GM12864 (cell line): ENCODE results near the gene AURKAIP1.
A peak's percentile ranks its signal among the peaks of the same experiment; 100 is the strongest.

ENCODE experiments used
- DNase-seq: peaks from one replicate; pipeline ENCODE4 v3.0.0-alpha.2; 2011; ENCODE audit warnings: low read depth
- H3K4me3 ChIP-seq: 2 replicates; pipeline ENCODE4 v1.5.1; 2011; ENCODE audit warnings: mild to moderate bottlenecking, low read depth, low read length, control low read depth
- TF ChIP-seq, protein P1 (sequence below): IDR thresholded peaks from 2 replicates; pipeline ENCODE4 v1.5.1; 2011; ENCODE audit warnings: low read depth, mild to moderate bottlenecking, moderate library complexity, low read length, control low read depth, inconsistent platforms; ENCODE audit errors: missing control alignments

The AURKAIP1 gene

DNA sequence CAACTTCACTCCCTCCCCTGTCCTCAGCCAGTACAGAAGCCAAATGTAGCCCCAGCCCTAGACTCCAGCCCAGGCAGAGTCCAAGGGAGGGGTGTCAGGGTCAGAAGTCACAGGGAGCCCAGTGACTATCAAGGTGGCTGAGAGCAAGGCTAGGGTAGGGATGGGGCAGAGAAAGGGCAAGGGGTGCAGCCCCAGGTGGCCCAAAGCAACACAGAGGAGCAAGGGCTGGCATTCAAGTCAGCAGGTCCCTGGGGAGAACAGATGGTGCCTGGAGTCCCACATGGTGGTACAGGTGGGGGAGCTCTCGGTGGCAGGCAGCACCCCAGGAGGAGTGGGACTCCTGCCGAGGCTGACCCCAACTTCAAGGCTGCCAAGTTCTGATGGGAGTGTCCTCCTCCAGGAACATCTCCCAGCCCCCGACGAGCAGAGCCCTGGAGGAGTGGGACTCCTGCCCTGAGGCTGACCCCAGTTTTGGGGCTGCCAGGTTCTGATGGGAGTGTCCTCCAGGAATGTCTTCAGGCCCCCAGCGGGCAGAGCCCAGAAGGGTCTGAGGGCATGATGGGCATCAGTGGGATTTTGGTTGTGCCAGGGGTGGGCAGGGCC, 22.1 kb downstream of the AURKAIP1 start:
- DNase-seq = no peak
- no peak overlapping the region for H3K4me3 ChIP-seq
- TF ChIP-seq, protein P1, sequence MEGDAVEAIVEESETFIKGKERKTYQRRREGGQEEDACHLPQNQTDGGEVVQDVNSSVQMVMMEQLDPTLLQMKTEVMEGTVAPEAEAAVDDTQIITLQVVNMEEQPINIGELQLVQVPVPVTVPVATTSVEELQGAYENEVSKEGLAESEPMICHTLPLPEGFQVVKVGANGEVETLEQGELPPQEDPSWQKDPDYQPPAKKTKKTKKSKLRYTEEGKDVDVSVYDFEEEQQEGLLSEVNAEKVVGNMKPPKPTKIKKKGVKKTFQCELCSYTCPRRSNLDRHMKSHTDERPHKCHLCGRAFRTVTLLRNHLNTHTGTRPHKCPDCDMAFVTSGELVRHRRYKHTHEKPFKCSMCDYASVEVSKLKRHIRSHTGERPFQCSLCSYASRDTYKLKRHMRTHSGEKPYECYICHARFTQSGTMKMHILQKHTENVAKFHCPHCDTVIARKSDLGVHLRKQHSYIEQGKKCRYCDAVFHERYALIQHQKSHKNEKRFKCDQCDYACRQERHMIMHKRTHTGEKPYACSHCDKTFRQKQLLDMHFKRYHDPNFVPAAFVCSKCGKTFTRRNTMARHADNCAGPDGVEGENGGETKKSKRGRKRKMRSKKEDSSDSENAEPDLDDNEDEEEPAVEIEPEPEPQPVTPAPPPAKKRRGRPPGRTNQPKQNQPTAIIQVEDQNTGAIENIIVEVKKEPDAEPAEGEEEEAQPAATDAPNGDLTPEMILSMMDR = no peak

DNA sequence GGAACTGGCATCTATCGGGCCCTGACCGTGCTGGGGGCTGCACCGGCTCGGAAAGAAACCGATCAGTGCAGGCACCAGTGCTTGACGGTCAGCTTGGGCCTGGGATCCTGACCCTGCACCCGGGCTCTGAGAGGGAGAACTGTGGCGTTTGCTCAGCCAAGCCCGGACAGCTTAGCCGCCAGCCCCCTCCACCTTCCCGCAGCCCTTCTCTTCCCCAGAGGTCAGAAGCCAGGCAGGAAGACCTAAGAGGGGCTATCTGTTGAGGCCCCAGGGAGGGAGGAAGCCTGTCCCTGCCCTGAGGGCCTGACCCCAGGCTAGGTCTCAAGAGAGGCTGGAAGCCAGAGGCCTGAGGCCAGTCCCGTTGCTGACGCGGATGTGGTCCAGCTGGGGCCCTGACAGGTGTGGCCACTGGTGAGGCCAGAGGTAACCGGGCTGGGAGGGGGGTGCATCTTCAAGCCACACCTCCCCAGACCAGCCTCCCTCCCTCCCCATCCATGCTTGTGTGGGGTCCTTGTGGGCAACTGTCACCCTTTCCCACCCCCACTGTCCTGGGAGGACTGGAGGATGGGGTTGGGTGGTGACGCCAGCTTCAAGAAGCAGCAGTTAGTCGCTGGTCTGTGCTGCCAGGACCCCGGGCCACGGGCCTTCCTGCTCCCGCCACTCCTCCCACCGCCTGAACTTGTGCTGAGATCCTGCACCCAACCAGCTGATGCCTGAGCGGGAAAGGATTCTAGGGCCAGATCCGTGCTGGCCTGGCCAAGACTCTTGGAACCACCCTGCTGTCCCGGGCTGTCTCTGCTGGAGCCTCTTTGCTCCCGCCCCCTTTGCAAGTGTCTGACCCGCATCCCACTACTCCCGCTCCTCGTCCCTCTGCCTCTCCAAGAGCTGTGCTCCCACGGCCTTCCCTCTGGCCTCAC, 23.2 kb downstream of the AURKAIP1 start:
- TF ChIP-seq, protein P1 = no peak
- DNase-seq = no peak
- no peak overlapping the region for H3K4me3 ChIP-seq

DNA sequence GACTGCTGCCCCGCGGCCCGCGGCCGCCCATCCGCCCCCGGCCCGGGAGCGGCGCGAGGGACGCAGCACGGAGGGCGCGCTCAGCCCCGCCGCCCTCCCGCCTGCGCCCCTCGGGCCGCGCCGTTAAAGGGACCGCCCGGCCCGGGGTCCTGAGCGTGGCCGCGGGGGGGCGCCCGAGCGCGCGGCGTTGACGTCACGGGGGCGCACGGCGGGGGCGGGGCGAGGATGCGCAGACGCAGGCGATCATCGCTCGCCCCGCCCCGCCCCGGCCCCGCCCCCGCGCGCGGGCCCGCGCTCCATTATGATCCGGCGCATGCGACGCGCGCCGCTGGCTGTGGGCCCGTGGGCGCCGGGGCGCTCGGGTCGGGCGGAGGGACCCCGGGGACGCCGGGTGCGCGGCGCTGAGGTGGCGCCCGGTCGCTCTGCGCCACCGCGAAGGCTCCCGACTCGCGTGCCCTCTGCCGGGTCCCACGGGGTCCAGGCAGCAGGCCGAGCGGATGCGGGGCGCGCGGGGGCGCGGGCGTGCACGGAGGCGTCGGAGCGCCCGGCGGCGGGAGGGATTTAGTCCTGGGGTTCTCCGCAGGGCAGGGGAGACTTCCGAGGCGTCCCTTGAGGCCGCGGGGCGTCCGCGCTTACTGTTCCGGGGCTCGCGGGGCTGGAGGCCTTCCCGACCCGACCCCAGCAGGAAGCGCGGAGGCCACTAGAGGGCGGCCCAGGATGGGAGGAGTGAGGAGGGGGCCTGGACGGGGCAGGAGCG, 25.6 kb downstream of the AURKAIP1 start, which contains the start of gene DVL1:
DVL1 (minus strand) TSS at position 163 of the 757 bp plus-strand sequence. CDS start 353 bp downstream, outside the sequence.
- TF ChIP-seq, protein P1 = peak; percentile 48
- no peak for DNase-seq
- peak within 1 kb of the TSS; percentile 82 for H3K4me3 ChIP-seq

DNA sequence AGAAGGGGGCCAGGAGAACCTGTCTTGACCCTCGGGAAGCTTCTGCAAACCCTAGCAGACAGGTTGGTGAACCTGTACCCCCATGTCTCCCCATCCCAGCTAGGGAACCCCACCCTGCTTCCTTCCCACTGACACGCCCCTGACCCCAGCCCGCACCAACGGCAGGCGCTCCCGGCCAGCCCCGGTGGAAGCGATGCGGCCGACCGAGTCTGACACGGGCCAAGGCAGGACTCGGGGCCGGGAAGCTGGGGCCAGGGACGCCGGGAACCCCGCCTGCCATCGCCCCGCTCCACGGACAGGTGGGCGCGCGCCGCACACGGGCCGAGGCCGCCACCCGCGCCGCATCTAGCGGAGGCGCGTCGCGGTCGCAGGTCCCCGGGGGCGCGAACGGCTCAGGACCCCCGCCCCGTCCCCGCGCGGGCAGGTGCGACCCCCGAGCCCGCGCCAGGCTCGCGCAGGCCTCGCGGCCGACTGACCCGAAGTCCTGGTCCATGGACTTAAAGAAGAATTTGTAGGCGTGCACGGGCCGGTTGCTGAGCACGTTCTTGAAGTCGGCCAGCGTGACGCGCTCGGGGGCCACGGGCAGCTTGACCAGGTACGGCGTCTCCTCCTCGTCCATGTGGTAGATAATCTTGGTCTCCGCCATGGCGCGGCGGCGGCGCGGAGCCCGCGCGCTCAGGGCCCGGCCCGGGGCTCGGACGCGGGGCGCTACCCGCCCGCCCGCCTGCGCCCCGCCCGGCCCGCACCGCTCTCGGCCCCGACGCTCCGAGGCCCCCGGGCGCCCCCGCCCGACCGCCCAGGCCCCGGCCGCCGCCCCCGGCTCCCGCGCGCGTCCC, 26.4 kb downstream of the AURKAIP1 start:
- no peak for DNase-seq
- TF ChIP-seq, protein P1 = no peak
- peak overlapping the region; percentile 82 for H3K4me3 ChIP-seq

DNA sequence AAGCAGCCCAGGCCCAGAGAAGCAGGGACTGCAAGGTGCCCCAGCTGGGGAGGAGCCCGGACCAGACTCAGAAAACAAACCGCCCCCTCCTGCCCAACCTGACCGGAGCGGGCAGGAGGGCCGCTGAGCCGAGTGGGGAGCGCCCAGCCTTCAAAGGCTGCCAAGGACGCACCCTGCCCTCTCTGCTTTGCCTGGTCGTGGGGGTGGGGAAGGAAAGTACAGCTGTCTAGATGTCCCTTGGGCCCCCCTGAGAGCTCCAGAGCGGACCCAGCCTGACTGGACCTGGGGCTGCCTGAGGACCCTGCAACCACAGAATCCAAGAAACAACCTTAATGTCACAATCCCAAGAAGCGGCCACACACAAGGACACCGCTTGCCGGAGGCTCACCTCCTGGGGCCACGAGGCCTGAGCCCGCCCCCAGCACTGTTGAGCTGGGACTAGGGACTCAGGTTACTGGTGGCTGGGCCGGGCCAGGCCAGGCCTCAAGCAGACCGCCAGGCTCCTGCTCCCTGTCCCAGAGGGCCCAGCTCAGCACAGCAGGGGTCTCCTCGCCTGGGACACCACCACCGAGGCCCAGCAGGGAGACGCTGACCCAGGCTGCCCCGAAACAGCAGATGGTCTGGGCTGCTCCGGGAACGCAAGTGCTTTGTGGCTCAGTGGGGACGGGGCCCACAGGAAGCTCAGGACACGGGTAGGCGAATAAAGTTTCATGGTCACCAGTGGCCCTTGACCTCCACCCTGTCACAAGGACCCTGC, 27.2 kb downstream of the AURKAIP1 start:
- H3K4me3 ChIP-seq = peak overlapping the region; percentile 82
- TF ChIP-seq, protein P1 = no peak
- DNase-seq = no peak
